CD4-positive, alpha-beta T cell treated with Interleukin-10 for 1 hour (primary cell): ENCODE results near the gene RPS6KB1.
"Not testable (repeated sequence)": the region's sequence is repeated elsewhere in the genome, so short reads cannot be mapped to it uniquely, and the experiment has no call there.

Experiments used
- DNase-seq: peaks from one replicate; pipeline ENCODE4 v3.0.0-alpha.2; 2020

RPS6KB1 gene

DNA sequence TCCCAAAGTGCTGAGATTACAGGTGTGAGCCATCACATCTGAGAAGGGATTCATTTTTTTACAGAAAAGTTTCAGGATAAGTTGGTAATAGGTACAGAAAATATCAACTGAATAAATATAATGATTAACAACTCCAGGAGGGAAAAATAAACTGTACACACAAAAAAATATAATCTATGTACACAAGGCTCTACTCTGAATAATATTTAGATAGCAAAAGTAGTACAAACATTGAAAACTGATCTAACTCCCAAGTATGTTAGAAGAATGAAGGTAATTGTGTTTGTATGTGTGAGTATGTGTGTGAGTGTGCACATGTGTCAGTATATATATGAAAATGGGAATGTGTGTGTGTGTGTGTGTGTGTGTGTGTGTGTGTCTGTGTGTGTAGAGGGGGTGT lies 20.6 kb upstream of the RPS6KB1 start:
- no peak for DNase-seq

DNA sequence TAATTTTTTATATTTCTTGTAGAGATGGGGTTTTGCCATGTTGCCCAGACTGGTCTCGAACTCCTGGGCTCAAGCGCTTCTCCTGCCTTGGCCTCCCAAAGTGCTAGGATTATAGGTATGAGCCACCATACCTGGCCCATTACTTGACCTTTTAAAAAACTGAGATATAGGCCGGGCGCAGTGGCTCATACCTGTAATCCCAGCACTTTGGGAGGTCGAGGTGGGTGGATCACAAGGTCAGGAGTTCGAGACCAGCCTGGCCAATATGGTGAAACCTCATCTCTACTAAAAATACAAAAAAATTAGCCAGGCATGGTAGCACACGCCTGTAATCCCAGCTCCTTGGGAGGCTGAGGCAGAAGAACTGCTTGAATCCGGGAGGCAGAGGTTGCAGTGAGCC lies 19.5 kb upstream of the RPS6KB1 start:
- not testable (repeated sequence) for DNase-seq

DNA sequence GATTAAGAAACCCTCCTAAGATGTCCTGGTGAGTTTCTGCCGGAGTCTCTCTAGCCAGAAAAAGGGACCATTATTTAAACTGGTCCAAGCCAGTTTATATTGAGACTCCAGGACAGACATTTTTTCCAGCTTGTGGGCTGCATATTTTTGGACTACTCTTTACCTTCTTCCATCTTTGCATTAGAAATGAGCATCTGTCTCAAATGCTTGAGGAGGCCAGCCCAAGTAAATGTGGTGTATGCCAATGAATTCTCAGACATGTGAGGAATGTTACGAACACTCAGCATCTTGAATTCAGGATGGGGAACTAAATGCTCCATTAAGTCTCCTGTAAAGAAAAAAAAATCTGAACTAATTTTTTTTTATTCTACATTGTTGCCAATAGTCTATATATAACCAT lies 18.5 kb upstream of the RPS6KB1 start:
- no peak for DNase-seq

DNA sequence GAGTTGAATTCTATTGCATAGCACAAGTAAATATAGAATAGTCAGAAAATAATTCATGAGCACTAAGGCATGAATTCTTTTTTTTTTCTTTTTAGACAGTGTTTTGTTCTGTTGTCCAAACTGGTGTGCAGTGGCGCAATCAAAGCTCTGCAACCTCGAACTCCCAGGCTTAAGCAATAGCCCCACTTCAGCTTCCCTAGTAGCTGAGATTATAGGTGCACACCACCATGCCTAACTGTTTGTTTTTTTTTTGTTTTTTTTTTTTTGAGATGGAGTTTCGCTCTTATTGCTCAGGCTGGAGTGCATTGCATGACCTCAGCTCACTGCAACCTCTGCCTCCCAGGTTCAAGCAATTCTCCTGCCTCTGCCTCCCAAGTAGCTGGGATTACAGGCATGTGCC lies 16.8 kb upstream of the RPS6KB1 start:
- DNase-seq: no peak

DNA sequence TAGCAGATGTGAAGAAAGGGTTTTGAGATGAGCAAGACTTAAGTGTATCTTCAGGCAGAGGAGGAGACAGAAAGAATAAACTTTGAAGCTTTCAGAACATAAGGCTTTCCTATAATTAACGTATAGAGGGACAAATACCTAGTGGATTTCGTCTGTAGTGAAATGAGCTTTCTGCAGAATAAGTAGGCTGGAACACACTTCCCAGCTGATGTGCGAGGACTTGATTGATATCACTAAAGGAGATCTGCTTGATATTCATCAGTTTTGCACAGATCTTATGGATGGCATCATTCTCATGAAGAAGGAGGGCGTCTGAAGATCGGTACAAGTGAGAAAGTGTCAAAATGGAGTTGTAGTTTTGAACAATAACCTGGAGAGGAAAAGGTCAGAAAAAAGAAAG lies 15.0 kb upstream of the RPS6KB1 start:
- DNase-seq: no peak

DNA sequence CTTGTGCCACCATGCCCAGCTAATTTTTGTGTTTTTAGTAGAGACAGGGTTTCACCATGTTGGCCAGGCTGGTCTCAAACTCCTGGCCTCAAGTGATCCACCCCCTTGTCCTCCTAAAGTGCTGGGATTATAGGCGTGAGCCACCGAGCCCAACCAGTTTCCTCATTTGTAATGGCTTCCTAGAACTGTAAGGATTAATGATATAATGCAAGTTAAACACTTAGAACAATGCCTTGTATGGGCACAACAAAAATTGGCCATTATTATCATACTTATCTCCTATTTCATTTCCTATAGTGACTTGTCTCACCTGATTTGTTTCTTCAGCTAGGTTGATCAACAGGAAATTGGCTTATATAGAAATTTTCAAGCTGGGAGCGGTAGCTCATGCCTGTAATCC lies 14.3 kb upstream of the RPS6KB1 start:
- no peak for DNase-seq

DNA sequence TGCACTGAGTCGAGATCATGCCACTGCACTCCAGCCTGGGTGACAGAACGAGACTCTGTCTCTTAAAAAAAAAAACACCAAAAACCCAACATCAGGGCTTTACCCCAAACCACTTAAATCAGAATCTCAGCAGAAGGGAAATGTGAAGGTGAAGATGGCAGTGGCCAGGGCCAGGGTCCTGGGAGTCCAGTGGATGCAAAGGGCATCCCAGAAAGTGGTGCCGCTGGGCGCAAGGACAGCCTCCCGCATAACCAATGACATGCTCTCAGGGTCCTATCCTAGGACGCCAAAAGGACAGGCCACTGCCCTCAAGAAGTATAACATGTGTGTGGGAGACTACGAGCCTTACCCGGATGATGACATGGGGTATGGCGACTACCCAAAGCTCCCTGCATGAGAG lies 8.1 kb upstream of the RPS6KB1 start:
- DNase-seq: no peak

DNA sequence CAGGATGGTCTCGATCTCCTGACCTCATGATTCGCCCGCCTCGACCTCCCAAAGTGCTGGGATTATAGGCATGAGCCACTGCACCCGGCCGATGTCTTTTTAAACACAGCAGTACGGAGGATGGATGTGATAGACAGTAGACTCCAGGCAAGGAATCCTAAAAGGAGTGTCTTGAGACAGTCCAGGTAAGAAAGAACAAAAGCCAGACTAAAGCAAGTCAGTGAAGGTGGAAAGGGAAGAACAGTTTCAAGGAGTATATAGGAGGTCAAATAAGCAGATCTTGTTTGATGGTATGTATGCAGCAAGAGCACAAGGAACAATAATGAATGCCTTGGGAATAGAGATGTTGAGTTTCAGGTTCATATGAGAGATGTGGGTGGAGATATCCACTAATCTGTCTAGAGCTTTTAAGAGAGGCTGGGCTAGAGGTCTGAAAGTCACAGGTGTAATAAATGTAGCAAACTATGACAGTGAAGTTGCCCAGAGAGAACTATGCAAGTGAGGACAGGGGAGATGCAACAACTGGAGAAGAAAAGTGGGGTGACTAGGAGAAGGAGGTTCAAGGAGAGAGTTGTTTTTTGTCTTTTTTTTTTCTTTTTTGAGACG lies 4.7 kb upstream of the RPS6KB1 start:
- no peak for DNase-seq

DNA sequence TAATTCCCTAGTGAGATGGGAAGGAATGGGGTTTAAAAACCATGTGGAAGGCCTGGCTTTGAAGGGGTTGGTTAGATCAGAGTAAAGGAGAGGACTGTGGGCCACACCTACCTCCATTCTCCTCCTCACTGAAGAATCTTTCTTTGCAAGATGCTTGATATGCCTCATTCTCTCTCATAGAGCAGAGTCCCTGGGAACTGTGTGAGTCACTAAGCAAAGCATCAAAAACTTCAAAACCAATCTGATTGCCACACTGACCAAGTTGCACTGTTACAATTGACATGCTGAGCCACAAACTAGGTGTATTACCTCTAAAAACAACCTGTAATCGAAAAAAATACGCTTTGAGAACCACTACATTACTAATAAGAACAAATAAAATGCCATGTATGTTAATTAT lies 2.2 kb upstream of the RPS6KB1 start:
- DNase-seq: no peak

DNA sequence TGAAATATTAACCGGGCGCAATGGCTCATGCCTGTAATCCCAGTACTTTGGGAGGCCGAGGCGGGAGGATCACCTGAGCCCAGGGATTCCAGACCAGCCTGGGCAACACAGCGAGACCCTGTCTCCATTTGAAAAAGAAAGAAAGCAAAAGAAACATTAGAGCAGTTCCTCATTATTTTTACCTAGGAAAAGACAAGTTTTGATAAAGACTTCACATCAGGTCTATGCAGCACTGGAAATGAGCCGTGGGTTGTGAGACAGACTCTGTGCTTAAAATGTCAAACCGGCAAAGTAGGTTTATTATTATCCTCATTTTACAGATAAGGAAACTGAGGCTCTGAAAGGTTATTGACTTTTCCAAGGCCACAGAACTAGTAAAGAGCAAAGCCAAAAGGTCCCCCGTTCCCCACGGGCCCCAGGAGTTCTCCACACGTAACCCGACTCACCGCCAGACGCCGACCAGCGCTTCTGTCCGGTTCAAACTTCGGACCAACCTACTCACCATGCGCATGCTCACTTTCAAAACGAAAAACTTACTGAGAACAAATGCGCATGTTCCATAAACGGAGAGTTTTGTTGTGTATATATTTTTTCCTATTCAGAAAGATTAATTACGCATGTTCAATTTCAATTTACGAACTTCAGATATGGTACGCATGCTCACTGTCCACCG lies 534 bp upstream of the RPS6KB1 start:
- DNase-seq: no peak

DNA sequence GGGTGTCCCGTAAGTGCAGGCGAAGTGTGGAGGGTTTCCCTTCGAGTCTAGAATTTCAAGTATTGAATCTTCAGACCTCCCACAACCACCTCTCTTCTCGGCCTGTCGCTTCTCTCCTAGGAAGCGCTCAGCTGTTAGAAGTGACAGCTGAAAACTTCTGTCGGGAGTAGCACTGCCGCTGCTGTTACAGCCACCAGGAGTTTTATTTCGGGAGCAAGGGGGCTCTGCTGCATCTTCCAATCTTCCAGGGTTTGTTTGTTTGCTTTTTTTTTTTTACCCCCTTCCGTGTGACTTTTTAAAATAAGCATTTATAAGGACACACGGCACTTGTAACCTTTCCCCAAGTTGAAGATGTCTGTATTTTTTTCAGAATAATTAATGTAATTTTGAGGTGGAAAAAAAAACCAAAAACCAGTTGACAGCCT lies 767 bp downstream of the RPS6KB1 start:
- no peak for DNase-seq

DNA sequence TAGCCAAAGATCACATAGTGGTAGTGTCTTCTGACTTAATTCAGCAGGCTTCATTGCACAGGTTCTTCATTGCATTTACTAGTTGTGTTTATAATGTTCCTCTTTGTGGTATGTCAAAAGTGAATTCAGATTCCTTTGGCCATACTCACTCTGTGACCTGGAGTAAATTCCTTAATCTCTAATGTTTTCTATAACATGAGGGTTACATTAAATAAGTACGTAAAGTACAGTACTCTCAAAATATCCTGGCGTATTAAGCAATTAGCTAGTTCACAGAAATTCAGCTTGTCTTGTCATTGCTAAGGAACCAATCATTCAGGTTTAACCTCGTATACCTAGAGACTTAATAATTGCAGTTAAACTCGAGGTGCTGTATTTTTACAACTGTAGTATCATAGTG lies 4.2 kb downstream of the RPS6KB1 start:
- DNase-seq: no peak

DNA sequence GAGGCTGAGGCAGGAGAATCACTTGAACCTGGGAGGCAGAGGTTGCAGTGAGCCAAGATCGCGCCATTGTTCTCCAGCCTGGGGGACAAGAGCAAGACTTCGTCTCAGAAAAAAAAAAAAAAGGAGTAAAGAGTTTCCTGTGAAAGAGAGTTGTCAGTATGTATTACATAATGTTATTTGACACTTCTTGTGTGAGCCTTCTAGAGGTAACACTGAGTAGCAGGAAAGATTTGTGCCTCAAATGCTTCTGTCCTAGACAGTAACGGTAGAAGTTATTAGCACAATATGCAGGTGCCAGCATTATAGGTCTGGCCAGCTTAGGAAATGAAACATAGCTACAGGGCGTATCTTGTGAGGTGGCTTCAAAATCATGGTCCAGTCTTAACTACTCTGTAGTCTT lies 6.2 kb downstream of the RPS6KB1 start:
- DNase-seq: no peak

DNA sequence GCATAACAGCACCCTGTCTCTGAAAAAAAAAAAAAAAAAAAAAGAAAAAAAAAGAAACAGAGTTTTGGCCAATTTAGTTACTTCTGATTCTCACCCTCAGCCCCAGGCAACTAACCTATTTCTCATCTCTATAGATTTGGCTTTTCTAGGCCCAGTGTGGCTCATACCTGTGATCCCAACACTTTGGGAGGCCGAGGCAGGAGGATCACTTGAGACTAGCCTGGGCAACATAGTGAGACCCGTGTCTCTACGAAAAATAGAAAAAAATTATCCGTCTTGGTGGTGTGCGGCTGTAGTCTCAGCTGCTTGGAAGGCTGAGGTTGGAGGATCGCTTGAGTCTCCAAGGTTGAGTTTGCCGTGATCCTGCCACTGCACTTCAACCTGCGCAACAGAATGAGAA lies 8.7 kb downstream of the RPS6KB1 start:
- no peak for DNase-seq

DNA sequence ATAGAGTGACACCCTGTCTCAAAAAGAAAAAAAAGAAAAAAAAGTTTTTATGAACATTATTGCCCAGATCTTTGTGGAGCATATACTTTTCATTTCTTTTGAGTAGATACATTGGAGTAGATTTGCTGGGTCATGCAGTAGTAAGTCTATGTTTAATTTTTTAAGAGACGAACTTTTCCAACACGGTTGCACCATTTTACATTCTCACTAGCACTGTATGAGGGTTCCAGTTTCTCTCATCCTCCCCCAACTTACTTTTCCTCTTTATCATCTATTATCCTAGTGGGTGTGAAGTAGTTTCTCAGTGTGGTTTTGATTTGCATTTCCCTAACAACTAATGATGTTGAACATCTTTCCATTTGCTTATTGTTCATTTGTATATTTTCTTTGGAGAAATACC lies 10.5 kb downstream of the RPS6KB1 start:
- DNase-seq: no peak

DNA sequence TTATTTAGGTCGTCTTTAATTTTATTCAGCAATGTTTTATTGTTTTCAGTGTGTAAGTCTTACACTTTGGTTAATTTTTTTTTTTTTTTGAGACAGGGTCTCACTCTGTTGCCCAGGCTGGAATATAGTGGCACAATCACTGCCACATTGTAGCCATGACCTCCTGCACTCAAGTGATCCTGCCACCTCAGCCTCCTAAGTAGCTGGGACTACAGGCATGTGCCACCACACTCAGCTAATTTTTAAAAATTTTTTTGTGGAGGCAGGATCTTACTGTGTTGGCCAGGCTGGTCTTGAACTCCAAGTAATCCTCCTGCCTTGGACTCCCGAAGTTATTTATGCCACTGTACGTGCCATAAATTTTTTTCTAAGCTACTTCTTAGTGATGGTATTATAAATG lies 14.5 kb downstream of the RPS6KB1 start:
- DNase-seq: no peak

DNA sequence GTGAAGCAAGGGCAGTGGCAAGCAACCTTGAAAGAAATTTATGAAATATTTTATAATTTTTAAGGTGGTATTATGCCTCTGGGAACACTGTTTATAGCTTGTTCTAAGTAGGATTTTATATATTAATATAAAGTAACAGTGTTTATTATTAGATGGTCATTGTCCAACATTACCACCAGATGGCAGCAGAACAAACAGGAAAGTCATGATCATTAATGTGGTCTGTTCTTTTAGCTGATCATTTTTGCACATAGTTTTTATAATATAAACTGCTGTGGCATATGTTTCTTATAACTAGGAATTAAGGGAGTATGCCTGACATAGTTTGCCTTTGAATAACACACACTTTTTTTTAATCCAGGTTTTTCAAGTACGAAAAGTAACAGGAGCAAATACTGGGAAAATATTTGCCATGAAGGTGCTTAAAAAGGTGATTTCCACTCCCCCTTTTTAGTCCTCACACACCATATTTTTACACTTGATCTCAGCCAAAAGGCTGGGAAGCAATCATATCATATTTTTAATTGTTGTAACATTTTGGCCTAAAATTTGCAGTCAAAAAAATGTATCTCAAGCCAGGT lies 21.4 kb downstream of the RPS6KB1 start:
- DNase-seq: peak; percentile 69

DNA sequence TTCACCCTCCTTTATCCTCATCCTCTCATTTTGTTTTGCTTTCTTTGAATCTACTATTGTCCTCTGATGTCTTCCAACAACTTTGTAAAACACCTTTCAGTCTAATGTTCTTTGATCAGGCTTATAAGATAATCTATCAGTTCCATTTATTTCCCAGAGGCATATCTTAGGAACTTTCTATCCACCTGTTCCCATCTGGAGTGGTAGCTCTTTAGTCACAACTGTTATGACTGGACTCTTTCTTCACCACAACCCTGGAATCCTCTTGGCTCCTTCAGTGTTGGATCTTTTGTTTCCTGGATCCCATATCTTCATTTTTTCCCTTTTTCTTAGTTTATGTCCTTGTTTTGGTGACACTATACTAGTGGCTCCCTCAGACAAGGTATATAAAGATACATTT lies 23.5 kb downstream of the RPS6KB1 start:
- no peak for DNase-seq

DNA sequence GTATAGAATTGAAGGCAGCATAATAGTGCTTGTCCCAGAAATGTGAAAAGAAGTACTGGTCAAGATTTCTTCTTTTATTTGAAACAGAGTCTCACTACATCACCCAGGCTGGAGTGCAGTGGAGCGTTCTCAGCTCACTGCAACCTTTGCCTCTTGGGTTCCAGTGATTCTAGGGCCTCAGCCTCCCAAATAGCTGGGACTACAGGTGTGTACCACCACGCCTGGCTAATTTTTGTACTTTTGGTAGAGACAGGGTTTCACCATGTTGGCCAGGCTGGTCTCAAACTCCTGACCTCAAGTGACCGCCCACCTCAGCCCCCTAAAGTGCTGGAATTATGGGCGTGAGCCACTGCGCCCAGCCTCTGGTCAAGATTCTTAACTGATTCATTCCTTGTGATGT lies 27.7 kb downstream of the RPS6KB1 start:
- DNase-seq: not testable (repeated sequence)

DNA sequence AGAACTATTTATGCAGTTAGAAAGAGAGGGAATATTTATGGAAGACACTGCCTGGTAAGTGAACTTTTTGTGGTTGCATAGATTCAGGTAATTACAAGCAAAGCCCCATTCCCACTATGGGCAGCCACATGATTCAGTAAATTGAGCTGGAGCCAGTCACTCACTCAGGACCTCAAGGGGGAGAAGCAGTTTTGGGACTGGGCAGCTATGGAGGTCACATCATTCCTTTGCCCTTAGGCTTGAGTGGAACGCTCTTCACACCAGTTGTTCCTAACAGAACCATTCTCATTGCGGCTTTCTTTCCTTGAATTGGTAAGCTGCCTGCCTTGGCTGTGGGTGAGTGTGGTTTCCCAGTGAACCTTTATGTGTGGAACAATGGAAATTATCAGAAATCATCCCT lies 37.2 kb downstream of the RPS6KB1 start:
- DNase-seq: not testable (repeated sequence)

DNA sequence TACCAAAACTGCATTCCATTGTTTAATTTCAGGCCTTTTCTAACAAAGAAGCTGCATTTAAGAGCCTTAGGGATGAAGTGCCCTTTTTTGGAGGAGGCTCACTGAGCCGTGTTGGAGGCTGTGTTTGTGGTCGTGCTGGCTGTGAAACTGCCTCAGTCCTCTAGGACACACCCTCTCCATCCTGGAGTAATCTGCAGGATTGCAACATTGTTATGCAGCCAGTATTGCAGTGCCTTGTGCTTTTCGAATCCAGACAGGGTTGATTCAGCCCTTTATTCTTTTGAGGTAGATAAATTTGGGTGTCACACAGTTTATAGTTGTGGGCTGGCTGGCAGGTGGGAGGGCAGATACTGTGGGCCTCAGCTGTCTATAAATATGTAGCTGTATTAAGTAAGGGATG lies 37.8 kb downstream of the RPS6KB1 start:
- not testable (repeated sequence) for DNase-seq

DNA sequence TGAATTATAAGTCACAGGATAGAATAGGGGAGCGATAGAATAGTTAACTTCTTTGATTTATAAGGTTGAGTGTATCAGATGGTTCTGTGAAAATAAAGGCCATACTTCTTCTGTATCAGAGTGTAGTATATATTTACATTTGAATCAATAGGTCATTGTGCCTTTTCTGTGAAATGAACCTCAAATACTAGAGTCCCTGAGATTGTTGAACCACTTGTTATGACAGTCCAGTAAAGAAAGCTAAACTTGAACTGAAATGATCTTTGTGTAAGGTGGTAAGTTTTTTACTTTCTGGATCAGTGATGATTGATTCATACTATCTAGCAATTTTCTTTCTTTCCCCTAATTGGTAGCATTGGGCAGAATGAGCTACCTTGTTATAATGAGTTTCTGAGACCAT lies 40.4 kb downstream of the RPS6KB1 start:
- DNase-seq: not testable (repeated sequence)

DNA sequence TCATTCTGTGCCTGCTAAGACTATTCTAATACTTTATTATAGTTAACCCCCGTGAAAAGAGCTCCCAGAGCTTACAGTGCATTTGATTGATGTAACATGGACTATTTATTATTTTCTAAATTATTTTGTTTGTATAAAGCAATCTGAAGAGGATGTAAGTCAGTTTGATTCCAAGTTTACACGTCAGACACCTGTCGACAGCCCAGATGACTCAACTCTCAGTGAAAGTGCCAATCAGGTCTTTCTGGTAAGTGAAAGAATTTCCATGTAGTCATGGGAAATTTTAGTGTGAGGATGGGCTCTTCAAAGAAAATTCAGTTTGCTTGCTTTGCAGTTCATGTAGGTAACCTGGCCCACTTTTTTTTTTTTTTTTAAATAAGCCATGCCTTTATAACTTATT lies 47.8 kb downstream of the RPS6KB1 start:
- not testable (repeated sequence) for DNase-seq

DNA sequence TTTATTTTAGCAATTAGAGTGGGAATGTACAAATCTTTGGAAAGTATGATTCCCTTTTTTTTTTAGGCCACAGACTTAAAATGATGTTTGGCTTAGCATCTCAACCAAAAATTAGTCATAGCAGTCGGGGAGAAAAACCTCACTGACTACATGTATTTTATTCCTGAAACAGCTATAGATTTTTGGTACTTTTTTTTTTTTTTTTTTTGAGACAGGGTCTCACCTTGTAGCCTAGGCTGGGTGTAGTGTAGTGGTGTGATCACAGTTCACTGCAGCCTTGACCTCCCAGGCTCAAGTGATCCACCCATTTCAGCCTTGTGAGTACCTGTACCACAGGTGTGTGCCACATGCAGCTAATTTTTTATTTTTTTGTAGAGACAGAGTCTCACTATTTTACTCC lies 48.2 kb downstream of the RPS6KB1 start:
- DNase-seq: no peak

DNA sequence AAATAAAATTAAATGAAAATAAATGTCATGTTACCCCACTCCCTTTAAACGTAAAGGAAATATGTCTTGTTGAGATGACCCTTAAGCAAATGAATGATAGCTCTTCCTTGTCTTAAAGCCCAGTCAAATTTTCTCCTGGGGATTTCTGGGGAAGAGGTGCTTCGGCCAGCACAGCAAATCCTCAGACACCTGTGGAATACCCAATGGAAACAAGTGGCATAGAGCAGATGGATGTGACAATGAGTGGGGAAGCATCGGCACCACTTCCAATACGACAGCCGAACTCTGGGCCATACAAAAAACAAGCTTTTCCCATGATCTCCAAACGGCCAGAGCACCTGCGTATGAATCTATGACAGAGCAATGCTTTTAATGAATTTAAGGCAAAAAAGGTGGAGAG lies 53.5 kb downstream of the RPS6KB1 start:
- DNase-seq: not testable (repeated sequence)
